ENCODE measurements around the gene SYTL5. TPM values are rescaled to one million over a fixed set of nuclear protein-coding genes. Genes with fewer than 3 reads are reported as not detected.

SYTL5 gene
- total RNA-seq, 1 donor from 2014 or later = 1.7 TPM

DNA sequence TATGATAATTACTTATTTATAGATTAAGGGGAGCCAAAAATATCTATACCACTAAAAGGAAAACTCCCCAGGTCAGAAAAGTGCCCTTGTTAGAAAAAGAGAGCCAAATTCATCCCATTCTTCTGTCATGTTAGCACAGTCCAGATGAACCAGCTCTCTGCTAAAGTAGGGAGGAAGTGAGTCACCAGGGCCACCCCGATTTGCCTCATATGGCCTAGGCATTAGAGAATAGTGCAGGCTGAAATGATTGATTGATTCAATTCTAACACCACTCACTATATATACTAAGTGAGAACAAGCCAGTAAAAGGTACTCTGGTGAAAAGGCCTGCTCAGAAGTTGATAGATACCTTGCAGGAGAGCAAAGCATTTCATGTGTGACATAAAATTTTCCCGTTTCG, 119.8 kb downstream of the SYTL5 start:
- H2AFZ ChIP-seq (replicated peaks) = no peak overlapping the region
- H3K36me3 Mint-ChIP-seq = no peaks in the 10 kb centered on the region
- no peak for DNase-seq (ENCODE audit: low spot score)
- no peaks in the 10 kb centered on the region for H3K4me1 ChIP-seq
- H3K4me3 Mint-ChIP-seq = no peak overlapping the region
- H3K9ac ChIP-seq = no peak overlapping the region
- H3K9me3 ChIP-seq (ENCODE audit: low read depth) = no peaks in the 10 kb centered on the region
- TF ChIP-seq EZH2phosphoT487 (IDR thresholded peaks at IDR 0.05) (no peak), EZH2 (IDR thresholded peaks at IDR 0.05) (no peak), CTCF (IDR thresholded peaks at IDR 0.05) (no peak)
- no peaks in the 10 kb centered on the region for H4K20me1 ChIP-seq (ENCODE audit: low read depth)
- peaks cover 4% of the 10 kb centered on the region for H3K27me3 Mint-ChIP-seq (ENCODE audit: insufficient read depth, low read depth)
- no peak overlapping the region for H3K4me3 ChIP-seq
- H3K27ac Mint-ChIP-seq = no peak overlapping the region
- no peaks in the 10 kb centered on the region for H3K27me3 ChIP-seq
- H3F3A ChIP-seq (ENCODE audit: low read depth) = no peaks in the 10 kb centered on the region
- H3K27ac ChIP-seq = no peak overlapping the region
- no peaks in the 10 kb centered on the region for H3K9me3 Mint-ChIP-seq
- H3K4me2 ChIP-seq = no peak overlapping the region
- no peaks in the 10 kb centered on the region for H3K4me1 Mint-ChIP-seq
- H3K36me3 ChIP-seq = no peaks in the 10 kb centered on the region
- H3K79me2 ChIP-seq (ENCODE audit: low read depth) = no peaks in the 10 kb centered on the region

- Mint-ChIP-seq H3K36me3 (no peaks in the 10 kb centered on the region), H3K27me3 (ENCODE audit: insufficient read depth, low read depth) (peaks cover 4% of the 10 kb centered on the region), H3K9me3 (no peaks in the 10 kb centered on the region), H3K4me3 (no peak overlapping the region), H3K4me1 (no peaks in the 10 kb centered on the region), H3K27ac (no peak overlapping the region)
- Histone ChIP-seq H3K9ac (no peak overlapping the region), H3K9me3 (ENCODE audit: low read depth) (no peaks in the 10 kb centered on the region), H3K79me2 (ENCODE audit: low read depth) (no peaks in the 10 kb centered on the region), H3F3A (ENCODE audit: low read depth) (no peaks in the 10 kb centered on the region), H4K20me1 (ENCODE audit: low read depth) (no peaks in the 10 kb centered on the region), H3K4me2 (no peak overlapping the region), H3K36me3 (no peaks in the 10 kb centered on the region), H3K27me3 (no peaks in the 10 kb centered on the region), H3K4me3 (no peak overlapping the region), H2AFZ (replicated peaks) (no peak overlapping the region), H3K27ac (no peak overlapping the region), H3K4me1 (no peaks in the 10 kb centered on the region)
- no peak for TF ChIP-seq CTCF (IDR thresholded peaks at IDR 0.05)
- no peak for TF ChIP-seq EZH2phosphoT487 (IDR thresholded peaks at IDR 0.05)
- TF ChIP-seq EZH2 (IDR thresholded peaks at IDR 0.05) = no peak
- DNase-seq (ENCODE audit: low spot score) = no peak
These were observed 121.6 kb downstream of the SYTL5 start for GRCh38 chrX:38127961-38128360.

DNA sequence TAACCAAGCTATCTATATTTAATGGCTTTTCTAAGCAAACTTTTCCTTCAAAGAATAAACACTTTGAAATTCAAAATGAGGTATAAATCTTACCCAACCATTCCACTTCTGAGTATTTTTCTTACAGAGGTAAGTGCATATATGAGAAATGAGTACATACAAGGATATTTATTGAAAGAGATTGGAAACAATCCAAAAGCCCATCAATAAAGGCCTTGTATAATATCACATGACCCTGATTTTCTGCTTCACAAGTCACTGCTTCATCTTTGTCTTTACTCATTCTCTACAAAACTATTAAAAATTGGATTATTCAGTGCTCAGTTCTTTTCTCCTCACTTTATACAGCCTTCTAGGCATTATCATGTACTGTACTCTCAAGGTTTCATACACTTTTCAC, 123.0 kb downstream of the SYTL5 start:
- Histone ChIP-seq H4K20me1 (ENCODE audit: low read depth) (no peaks in the 10 kb centered on the region), H3K27me3 (no peaks in the 10 kb centered on the region), H3K4me3 (no peak overlapping the region), H3K9me3 (ENCODE audit: low read depth) (no peaks in the 10 kb centered on the region), H3K4me2 (no peak overlapping the region), H2AFZ (replicated peaks) (no peak overlapping the region), H3K4me1 (no peaks in the 10 kb centered on the region), H3F3A (ENCODE audit: low read depth) (no peaks in the 10 kb centered on the region), H3K79me2 (ENCODE audit: low read depth) (no peaks in the 10 kb centered on the region), H3K27ac (no peak overlapping the region), H3K36me3 (no peaks in the 10 kb centered on the region), H3K9ac (no peak overlapping the region)
- no peak for DNase-seq (ENCODE audit: low spot score)
- Mint-ChIP-seq H3K9me3 (no peaks in the 10 kb centered on the region), H3K4me3 (no peak overlapping the region), H3K27me3 (ENCODE audit: insufficient read depth, low read depth) (peaks cover 4% of the 10 kb centered on the region), H3K4me1 (no peaks in the 10 kb centered on the region), H3K27ac (no peak overlapping the region), H3K36me3 (no peaks in the 10 kb centered on the region)
- TF ChIP-seq EZH2 (IDR thresholded peaks at IDR 0.05) = no peak
- no peak for TF ChIP-seq CTCF (IDR thresholded peaks at IDR 0.05)
- TF ChIP-seq EZH2phosphoT487 (IDR thresholded peaks at IDR 0.05) = no peak

Measured in neural progenitor cell (in vitro differentiated cells).